Natural killer cell (primary cell): ENCODE results near the gene GALNT11. TPM values are rescaled to one million over a fixed set of nuclear protein-coding genes. Genes with fewer than 3 reads are reported as not detected.

Experiments used
- ATAC-seq, 3 donors: fragments of 150-1000 bp in 2 of 3; fragments of 200-7000 bp in 1 of 3; cut with Tn5 transposase; 1 replicate in 1 of 3; 2 replicates in 2 of 3; pipeline ENCODE4 v1.10.0; 2021; ENCODE audit warnings: mild to moderate bottlenecking in 2 of 3, moderate library complexity in 2 of 3
- DNase-seq, 2 donors: peaks; one replicate each; pipeline versions ENCODE4 v3.0.0 to v3.0.0-alpha.2; 2013 to 2021; ENCODE audit warnings: mixed read lengths in 1 of 2
- H3K27ac ChIP-seq: one replicate; pipeline ENCODE4 v1.5.1; 2013; ENCODE audit warnings: mild to moderate bottlenecking, low read length
- H3K27me3 ChIP-seq: one replicate; pipeline ENCODE4 v1.6.1; 2013; ENCODE audit warnings: low read length; ENCODE audit not compliant: control insufficient read depth, insufficient read depth
- H3K36me3 ChIP-seq: one replicate; pipeline ENCODE4 v1.6.1; 2013; ENCODE audit warnings: low read length; ENCODE audit not compliant: control insufficient read depth, insufficient read depth
- H3K4me1 ChIP-seq: one replicate; pipeline ENCODE4 v1.6.1; 2013; ENCODE audit warnings: low read length; ENCODE audit not compliant: control insufficient read depth, insufficient read depth
- H3K4me3 ChIP-seq: one replicate; pipeline ENCODE4 v1.5.1; 2013; ENCODE audit warnings: low read length
- H3K9me3 ChIP-seq: one replicate; pipeline ENCODE4 v1.6.1; 2013; ENCODE audit warnings: low read length; ENCODE audit not compliant: control insufficient read depth, insufficient read depth
- H3K27ac Mint-ChIP-seq, 2 donors: one replicate each; pipeline ENCODE4 v1.8.0; 2022; ENCODE audit warnings: mild to moderate bottlenecking in 2 of 2, mixed read lengths in 2 of 2, moderate library complexity in 1 of 2
- H3K27me3 Mint-ChIP-seq, 2 donors: one replicate each; pipeline ENCODE4 v1.8.0; 2022; ENCODE audit warnings: low read depth in 2 of 2, mixed read lengths in 2 of 2
- H3K36me3 Mint-ChIP-seq: one replicate; pipeline ENCODE4 v1.8.0; 2022; ENCODE audit warnings: mixed read lengths
- H3K4me1 Mint-ChIP-seq, 2 donors: one replicate each; pipeline ENCODE4 v1.8.0; 2022; ENCODE audit warnings: mixed read lengths in 2 of 2
- H3K4me3 Mint-ChIP-seq: one replicate; pipeline ENCODE4 v1.8.0; 2022; ENCODE audit warnings: mild to moderate bottlenecking, moderate library complexity, mixed read lengths
- H3K9me3 Mint-ChIP-seq, 2 donors: one replicate each; pipeline ENCODE4 v1.8.0; 2022; ENCODE audit warnings: mixed read lengths in 2 of 2
- WGBS: methylation state at CpG from one replicate; pipeline ENCODE4 v1.1.7; 2013; ENCODE audit warnings: missing lambda C conversion rate; ENCODE audit not compliant: insufficient coverage; 5-methylcytosine and 5-hydroxymethylcytosine counted together
- intact Hi-C: fragments of 100-400 bp; cut with micrococcal nuclease; formaldehyde crosslinking; loops from one replicate; pipeline ENCODE4 v1.14.2; 2022
- total RNA-seq, 4 donors: library from RNA; stranded (reverse); fragments of 120-200 nt in 1 of 4; gene quantifications; one replicate each; pipeline versions ENCODE4 v1.2.3 to v1.2.4, GENCODE V29; 2013 to 2022
- TF ChIP-seq, protein P1 (sequence below): fragments of 200-600 bp; IDR thresholded peaks from one replicate; pipeline ENCODE4 v1.8.0; 2022; ENCODE audit warnings: antibody characterized with exemption

GALNT11 gene
- total RNA-seq, 3 donors from 2014 or later (not counting 1 experiment from before 2014, with no cell fraction given), result 31.7 to 50.2 (median 44.0) TPM

GRCh38 chr7:152105205-152105604 lies 79.7 kb downstream of the GALNT11 start:
- WGBS, result 98% methylated on average over 11 of the region's 11 CpGs
- H3K36me3 ChIP-seq, result peaks cover 33% of the 10 kb centered on the region
- H3K4me3 ChIP-seq, result no peak overlapping the region
- no peak overlapping the region for H3K27ac Mint-ChIP-seq
- no peaks in the 10 kb centered on the region for H3K4me1 Mint-ChIP-seq
- H3K27me3 ChIP-seq, result no peaks in the 10 kb centered on the region
- intact Hi-C loops, result no loop called here
- H3K4me3 Mint-ChIP-seq, result no peak overlapping the region
- ATAC-seq (no peak), DNase-seq (no peak)
- peaks cover 10% of the 10 kb centered on the region for H3K36me3 Mint-ChIP-seq
- H3K9me3 Mint-ChIP-seq, result no peaks in the 10 kb centered on the region
- TF ChIP-seq, protein P1, sequence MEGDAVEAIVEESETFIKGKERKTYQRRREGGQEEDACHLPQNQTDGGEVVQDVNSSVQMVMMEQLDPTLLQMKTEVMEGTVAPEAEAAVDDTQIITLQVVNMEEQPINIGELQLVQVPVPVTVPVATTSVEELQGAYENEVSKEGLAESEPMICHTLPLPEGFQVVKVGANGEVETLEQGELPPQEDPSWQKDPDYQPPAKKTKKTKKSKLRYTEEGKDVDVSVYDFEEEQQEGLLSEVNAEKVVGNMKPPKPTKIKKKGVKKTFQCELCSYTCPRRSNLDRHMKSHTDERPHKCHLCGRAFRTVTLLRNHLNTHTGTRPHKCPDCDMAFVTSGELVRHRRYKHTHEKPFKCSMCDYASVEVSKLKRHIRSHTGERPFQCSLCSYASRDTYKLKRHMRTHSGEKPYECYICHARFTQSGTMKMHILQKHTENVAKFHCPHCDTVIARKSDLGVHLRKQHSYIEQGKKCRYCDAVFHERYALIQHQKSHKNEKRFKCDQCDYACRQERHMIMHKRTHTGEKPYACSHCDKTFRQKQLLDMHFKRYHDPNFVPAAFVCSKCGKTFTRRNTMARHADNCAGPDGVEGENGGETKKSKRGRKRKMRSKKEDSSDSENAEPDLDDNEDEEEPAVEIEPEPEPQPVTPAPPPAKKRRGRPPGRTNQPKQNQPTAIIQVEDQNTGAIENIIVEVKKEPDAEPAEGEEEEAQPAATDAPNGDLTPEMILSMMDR, result no peak
- H3K9me3 ChIP-seq, result no peaks in the 10 kb centered on the region
- H3K27me3 Mint-ChIP-seq, result no peaks in the 10 kb centered on the region
- no peak overlapping the region for H3K27ac ChIP-seq
- no peaks in the 10 kb centered on the region for H3K4me1 ChIP-seq

- no peak for ATAC-seq
- Mint-ChIP-seq H3K9me3 (no peaks in the 10 kb centered on the region), H3K27ac (no peak overlapping the region), H3K4me3 (no peak overlapping the region), H3K27me3 (no peaks in the 10 kb centered on the region), H3K4me1 (no peaks in the 10 kb centered on the region), H3K36me3 (peaks cover 10% of the 10 kb centered on the region)
- WGBS, result 95% methylated on average over 4 of the region's 4 CpGs
- Histone ChIP-seq H3K4me1 (no peaks in the 10 kb centered on the region), H3K36me3 (peaks cover 36% of the 10 kb centered on the region), H3K4me3 (no peak overlapping the region), H3K27ac (no peak overlapping the region), H3K27me3 (no peaks in the 10 kb centered on the region), H3K9me3 (no peaks in the 10 kb centered on the region)
- no peak for DNase-seq
- intact Hi-C loops, result no loop called here
- TF ChIP-seq, protein P1, result no peak
Measured at GRCh38 chr7:152106990-152107389, 81.5 kb downstream of the GALNT11 start.

DNA sequence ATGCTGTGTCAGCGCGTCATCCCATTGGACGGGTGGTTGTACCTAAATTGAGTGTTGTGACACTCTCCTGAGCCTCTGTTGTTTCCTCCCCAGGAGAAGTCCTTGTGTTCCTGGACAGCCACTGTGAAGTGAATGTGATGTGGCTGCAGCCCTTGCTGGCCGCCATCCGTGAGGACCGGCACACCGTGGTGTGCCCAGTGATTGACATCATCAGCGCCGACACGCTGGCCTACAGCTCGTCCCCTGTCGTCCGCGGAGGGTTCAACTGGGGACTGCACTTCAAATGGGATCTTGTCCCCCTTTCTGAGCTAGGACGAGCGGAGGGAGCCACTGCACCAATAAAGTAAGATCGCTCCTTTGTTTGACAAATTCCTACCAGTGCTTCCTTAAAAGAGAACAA lies 82.5 kb downstream of the GALNT11 start:
- H3K36me3 ChIP-seq, result peaks cover 35% of the 10 kb centered on the region
- H3K4me3 ChIP-seq, result no peak overlapping the region
- H3K9me3 Mint-ChIP-seq, result no peaks in the 10 kb centered on the region
- no peaks in the 10 kb centered on the region for H3K27me3 ChIP-seq
- H3K9me3 ChIP-seq, result no peaks in the 10 kb centered on the region
- no peak overlapping the region for H3K27ac Mint-ChIP-seq
- ATAC-seq, result no peak
- no peaks in the 10 kb centered on the region for H3K4me1 Mint-ChIP-seq
- no peak for DNase-seq
- WGBS, result 98% methylated on average over 17 of the region's 17 CpGs
- no peak overlapping the region for H3K27ac ChIP-seq
- H3K4me1 ChIP-seq, result no peaks in the 10 kb centered on the region
- no peak overlapping the region for H3K4me3 Mint-ChIP-seq
- TF ChIP-seq, protein P1, result no peak
- intact Hi-C loops, result no loop called here
- H3K27me3 Mint-ChIP-seq, result no peaks in the 10 kb centered on the region
- peaks cover 10% of the 10 kb centered on the region for H3K36me3 Mint-ChIP-seq

GRCh38 chr7:152108359-152108758 lies 82.9 kb downstream of the GALNT11 start:
- peaks cover 33% of the 10 kb centered on the region for H3K36me3 ChIP-seq
- DNase-seq (no peak), ATAC-seq (no peak)
- Mint-ChIP-seq H3K36me3 (peaks cover 9% of the 10 kb centered on the region), H3K9me3 (no peaks in the 10 kb centered on the region), H3K4me1 (no peaks in the 10 kb centered on the region), H3K27me3 (no peaks in the 10 kb centered on the region), H3K27ac (no peak overlapping the region), H3K4me3 (no peak overlapping the region)
- H3K27me3 ChIP-seq, result no peaks in the 10 kb centered on the region
- no peak overlapping the region for H3K27ac ChIP-seq
- no peaks in the 10 kb centered on the region for H3K9me3 ChIP-seq
- TF ChIP-seq, protein P1, result no peak
- H3K4me1 ChIP-seq, result no peaks in the 10 kb centered on the region
- WGBS, result 95% methylated on average over 6 of the region's 7 CpGs
- intact Hi-C loops, result no loop called here
- no peak overlapping the region for H3K4me3 ChIP-seq
